ENCODE data around the gene APEX2.
"Not testable (repeated sequence)": the region's sequence is repeated elsewhere in the genome, so short reads cannot be mapped to it uniquely, and the experiment has no call there.

APEX2 gene

DNA sequence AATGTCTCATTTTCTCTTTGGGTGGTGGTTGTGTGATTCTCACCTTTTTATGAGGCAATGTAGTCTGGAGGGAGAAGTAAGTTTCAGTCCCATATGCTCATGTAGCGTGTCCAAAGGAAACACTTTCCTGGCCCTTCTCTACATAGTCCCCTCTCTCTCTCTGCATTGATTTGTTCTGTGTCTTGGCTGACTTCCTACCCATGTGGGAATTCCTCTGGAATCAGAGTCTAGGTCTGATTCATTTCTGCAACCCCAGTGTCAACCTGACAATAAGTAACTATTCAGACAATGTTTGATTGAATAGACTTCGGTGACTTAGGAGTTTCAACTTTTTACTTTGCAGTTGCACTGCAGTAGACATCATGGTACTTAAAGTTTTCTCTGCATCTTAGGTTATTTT is 33.3 kb downstream of the APEX2 start:
- no peaks in the 10 kb centered on the region for H3K36me3 ChIP-seq (ENCODE audit: insufficient read depth, low read length)

GRCh38 chrX:55039471-55039870 is 39.3 kb downstream of the APEX2 start:
- Histone ChIP-seq H3K36me3 (ENCODE audit: insufficient read depth, low read length) (no peaks in the 10 kb centered on the region), H3K4me1 (ENCODE audit: insufficient read depth, low read length) (no peaks in the 10 kb centered on the region), H3K9ac (ENCODE audit: low read depth, low read length) (no peak overlapping the region), H3K9me3 (ENCODE audit: control insufficient read depth, insufficient read depth, low read length) (no peaks in the 10 kb centered on the region)

More for the DNA sequence above, 33.3 kb downstream of the APEX2 start:
- no peak overlapping the region for H3K9ac ChIP-seq (ENCODE audit: low read depth, low read length)
- 0 out of 2 replicates have a peak, but pooled peaks cover 5% of the 10 kb centered on the region for H3K4me1 ChIP-seq (ENCODE audit: insufficient read depth, low read length)
- H3K9me3 ChIP-seq (ENCODE audit: control insufficient read depth, insufficient read depth, low read length), result no peaks in the 10 kb centered on the region

DNA sequence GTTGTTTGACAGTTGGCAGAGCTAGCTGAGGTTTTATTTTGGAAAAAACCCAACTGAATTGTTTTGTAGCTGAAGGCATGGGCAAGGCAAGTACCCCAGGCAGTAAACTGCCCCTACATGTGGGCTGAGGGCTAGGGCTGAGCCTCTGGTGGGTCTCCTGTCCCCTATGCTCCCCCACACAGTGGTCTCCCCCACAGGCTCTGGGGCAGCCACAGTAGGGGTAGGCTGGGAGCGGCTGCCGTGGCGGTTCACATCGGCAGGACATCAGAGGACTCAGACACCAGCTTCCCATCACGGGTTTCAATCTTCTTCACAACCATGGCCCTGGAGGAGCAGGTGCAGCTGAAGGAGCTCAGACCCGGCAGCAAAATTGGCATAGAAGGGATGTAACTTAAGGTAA is 41.4 kb downstream of the APEX2 start:
- Histone ChIP-seq H3K9ac (ENCODE audit: low read depth, low read length) (no peak overlapping the region), H3K36me3 (ENCODE audit: insufficient read depth, low read length) (no peaks in the 10 kb centered on the region), H3K9me3 (ENCODE audit: control insufficient read depth, insufficient read depth, low read length) (no peaks in the 10 kb centered on the region)

DNA sequence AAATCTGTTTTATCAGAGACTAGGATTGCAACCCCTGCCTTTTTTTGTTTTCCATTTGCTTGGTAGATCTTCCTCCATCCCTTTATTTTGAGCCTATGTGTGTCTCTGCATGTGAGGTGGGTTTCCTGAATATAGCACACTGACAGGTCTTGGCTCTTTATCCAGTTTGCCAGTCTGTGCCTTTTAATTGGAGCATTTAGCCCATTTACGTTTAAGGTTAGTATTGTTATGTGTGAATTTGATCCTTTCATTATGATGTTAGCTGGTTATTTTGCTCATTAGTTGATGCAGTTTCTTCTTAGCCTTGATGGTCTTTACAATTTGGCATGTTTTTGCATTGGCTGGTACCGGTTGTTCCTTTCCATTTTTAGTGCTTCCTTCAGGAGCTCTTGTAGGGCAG is 50.4 kb downstream of the APEX2 start:
- not testable (repeated sequence) for H3K9ac ChIP-seq (ENCODE audit: low read depth, low read length)

More for the DNA sequence above, 41.4 kb downstream of the APEX2 start:
- H3K4me1 ChIP-seq (ENCODE audit: insufficient read depth, low read length), result no peaks in the 10 kb centered on the region

GRCh38 chrX:55056820-55057674 is 56.9 kb downstream of the APEX2 start:
- Histone ChIP-seq H3K9me3 (ENCODE audit: control insufficient read depth, insufficient read depth, low read length) (no peaks in the 10 kb centered on the region), H3K9ac (ENCODE audit: low read depth, low read length) (no peak overlapping the region), H3K4me1 (ENCODE audit: insufficient read depth, low read length) (no peaks in the 10 kb centered on the region), H3K36me3 (ENCODE audit: insufficient read depth, low read length) (no peaks in the 10 kb centered on the region)

More for the DNA sequence above, 50.4 kb downstream of the APEX2 start:
- not testable (repeated sequence) for H3K4me1 ChIP-seq (ENCODE audit: insufficient read depth, low read length); H3K9me3 ChIP-seq (ENCODE audit: control insufficient read depth, insufficient read depth, low read length); H3K36me3 ChIP-seq (ENCODE audit: insufficient read depth, low read length)

DNA sequence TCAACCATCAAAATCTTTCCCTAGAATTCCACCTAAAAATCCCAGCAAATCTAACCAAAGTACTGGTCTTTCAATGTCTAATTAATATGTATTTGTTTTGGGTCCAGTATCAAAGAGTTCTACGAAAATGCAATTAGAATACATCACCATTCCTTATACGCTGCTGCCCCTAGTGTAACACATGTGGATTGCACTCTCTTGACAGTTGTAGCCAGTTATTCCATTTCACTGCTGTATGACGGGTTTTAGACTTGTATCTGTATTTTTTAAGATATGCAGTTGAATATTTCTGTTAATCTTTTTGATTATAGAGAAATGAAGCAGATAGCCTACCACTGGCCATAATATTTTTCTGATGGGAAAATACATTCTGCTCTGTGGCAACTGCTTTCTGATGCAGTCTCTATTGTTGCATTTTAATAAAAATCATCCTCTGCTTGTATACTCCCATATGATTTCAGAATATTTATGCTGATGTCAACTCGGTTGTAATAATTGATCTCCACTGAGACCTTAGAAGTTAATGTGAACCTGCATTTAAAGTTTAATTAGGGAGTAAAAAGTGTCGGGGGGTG is 57.6 kb downstream of the APEX2 start:
- Histone ChIP-seq H3K4me1 (ENCODE audit: insufficient read depth, low read length) (no peaks in the 10 kb centered on the region), H3K9ac (ENCODE audit: low read depth, low read length) (no peak overlapping the region), H3K36me3 (ENCODE audit: insufficient read depth, low read length) (no peaks in the 10 kb centered on the region), H3K9me3 (ENCODE audit: control insufficient read depth, insufficient read depth, low read length) (no peaks in the 10 kb centered on the region)
